ENCODE data around the gene GPAT3.

DNA sequence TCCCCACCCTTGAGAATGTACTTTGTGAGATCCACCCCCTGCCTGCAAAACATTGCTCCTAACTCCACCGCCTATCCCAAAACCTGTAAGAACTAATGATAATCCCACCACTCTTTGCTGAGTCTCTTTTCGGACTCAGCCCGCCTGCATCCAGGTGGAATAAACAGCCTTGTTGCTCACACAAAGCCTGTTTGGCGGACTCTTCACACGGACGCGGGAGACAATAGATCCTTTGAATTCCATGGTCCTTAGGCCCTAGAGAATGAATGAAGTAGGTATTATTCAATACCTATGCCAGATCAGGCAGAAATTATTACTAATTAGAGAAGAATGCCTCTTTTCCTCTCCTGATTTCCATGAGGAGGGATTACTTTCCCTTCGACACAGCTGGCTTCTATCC, 101.0 kb downstream of the GPAT3 start:
- TF ChIP-seq, protein P1, sequence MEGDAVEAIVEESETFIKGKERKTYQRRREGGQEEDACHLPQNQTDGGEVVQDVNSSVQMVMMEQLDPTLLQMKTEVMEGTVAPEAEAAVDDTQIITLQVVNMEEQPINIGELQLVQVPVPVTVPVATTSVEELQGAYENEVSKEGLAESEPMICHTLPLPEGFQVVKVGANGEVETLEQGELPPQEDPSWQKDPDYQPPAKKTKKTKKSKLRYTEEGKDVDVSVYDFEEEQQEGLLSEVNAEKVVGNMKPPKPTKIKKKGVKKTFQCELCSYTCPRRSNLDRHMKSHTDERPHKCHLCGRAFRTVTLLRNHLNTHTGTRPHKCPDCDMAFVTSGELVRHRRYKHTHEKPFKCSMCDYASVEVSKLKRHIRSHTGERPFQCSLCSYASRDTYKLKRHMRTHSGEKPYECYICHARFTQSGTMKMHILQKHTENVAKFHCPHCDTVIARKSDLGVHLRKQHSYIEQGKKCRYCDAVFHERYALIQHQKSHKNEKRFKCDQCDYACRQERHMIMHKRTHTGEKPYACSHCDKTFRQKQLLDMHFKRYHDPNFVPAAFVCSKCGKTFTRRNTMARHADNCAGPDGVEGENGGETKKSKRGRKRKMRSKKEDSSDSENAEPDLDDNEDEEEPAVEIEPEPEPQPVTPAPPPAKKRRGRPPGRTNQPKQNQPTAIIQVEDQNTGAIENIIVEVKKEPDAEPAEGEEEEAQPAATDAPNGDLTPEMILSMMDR (IDR thresholded peaks at IDR 0.05): no peak
- TF ChIP-seq EP300 (IDR thresholded peaks at IDR 0.05): no peak
- no peak for TF ChIP-seq POLR2A (IDR thresholded peaks at IDR 0.05; ENCODE audit: low read depth)
- TF ChIP-seq POLR2AphosphoS5 (IDR thresholded peaks at IDR 0.05): no peak

All from esophagus muscularis mucosa (tissue), 4 donors.